ENCODE results near the gene UPF1.

GRCh38 chr19:18870531-18871172, 38.9 kb downstream of the UPF1 start:
- no peak for TF ChIP-seq CTCF (conservative IDR thresholded peaks at IDR 0.05)
- no peak for TF ChIP-seq ZFX (IDR thresholded peaks at IDR 0.05)
